OCI-LY7 (cell line): ENCODE data around the gene PRH1. TPM values are rescaled to one million over a fixed set of nuclear protein-coding genes. Genes with fewer than 3 reads are reported as not detected.
A peak's percentile ranks its signal among the peaks of the same experiment; 100 is the strongest.

Source experiments
- BruUV-seq: library from RNA; stranded (reverse); fragments of 400-500 nt; replicated peaks from 2 replicates; lab custom pipeline; 2021; lab: Mats Ljungman, UMichigan
- CTCF ChIA-PET: fragments of 300-600 bp; sonication (Branson Sonifier 250); formaldehyde crosslinking; loops from one replicate; lab custom pipeline; 2022; ENCODE audit warnings: antibody characterized with exemption; ENCODE audit not compliant: unreplicated experiment; lab: Charles Lee
- POLR2A ChIA-PET: fragments of 300-600 bp; sonication (Branson Sonifier 250); formaldehyde crosslinking; loops from one replicate; lab custom pipeline; 2022; ENCODE audit warnings: antibody characterized with exemption; lab: Charles Lee
- DNase-seq: peaks from one replicate; pipeline ENCODE4 v3.0.0-alpha.2; 2015; ENCODE audit warnings: low spot score
- H2AFZ ChIP-seq: fragments of 200-600 bp; sonication (generic), shearing (Covaris generic); 2 replicates; pipeline ENCODE4 v1.6.1; 2014; ENCODE audit warnings: mild to moderate bottlenecking, antibody characterized with exemption, low read length, moderate library complexity
- H3K27ac ChIP-seq: fragments of 200-600 bp; sonication (generic); 2 replicates; pipeline ENCODE4 v1.5.1; 2014; ENCODE audit warnings: mixed run types, low read depth, mild to moderate bottlenecking, moderate library complexity, low read length, inconsistent platforms; ENCODE audit not compliant: poor library complexity, severe bottlenecking
- H3K36me3 ChIP-seq: fragments of 200-600 bp; sonication (generic); 2 replicates; pipeline ENCODE4 v1.6.1; 2014; ENCODE audit warnings: mild to moderate bottlenecking, antibody characterized with exemption, low read length, moderate library complexity, mixed read lengths; ENCODE audit not compliant: insufficient read depth
- H3K4me1 ChIP-seq: fragments of 200-600 bp; sonication (generic); 2 replicates; pipeline ENCODE4 v1.5.1; 2014; ENCODE audit warnings: mild to moderate bottlenecking, low read length; ENCODE audit not compliant: insufficient read depth, poor library complexity, severe bottlenecking
- H3K4me2 ChIP-seq: fragments of 200-600 bp; sonication (generic); 2 replicates; pipeline ENCODE4 v1.6.1; 2014; ENCODE audit warnings: mild to moderate bottlenecking, low read length
- H3K4me3 ChIP-seq: fragments of 200-600 bp; sonication (generic); 2 replicates; pipeline ENCODE4 v1.5.1; 2014; ENCODE audit warnings: mild to moderate bottlenecking, low read depth, low read length; ENCODE audit not compliant: poor library complexity, severe bottlenecking
- H3K79me2 ChIP-seq: fragments of 200-600 bp; sonication (generic); 2 replicates; pipeline ENCODE4 v1.6.1; 2016; ENCODE audit warnings: low read depth, mild to moderate bottlenecking, low read length, moderate library complexity, mixed read lengths; ENCODE audit not compliant: insufficient read depth
- H3K9me2 ChIP-seq: fragments of 200-600 bp; sonication (generic); 2 replicates; pipeline ENCODE4 v1.6.1; 2016; ENCODE audit warnings: mild to moderate bottlenecking, low read length, mixed read lengths; ENCODE audit not compliant: insufficient read depth
- H3K9me3 ChIP-seq: fragments of 200-600 bp; sonication (generic); 2 replicates; pipeline ENCODE4 v1.6.1; 2014; ENCODE audit warnings: mild to moderate bottlenecking, mixed run types, low read length, mixed read lengths
- H4K20me1 ChIP-seq: fragments of 200-600 bp; sonication (generic); 2 replicates; pipeline ENCODE4 v1.6.1; 2014; ENCODE audit warnings: mild to moderate bottlenecking, antibody characterized with exemption, low read length, moderate library complexity, mixed read lengths; ENCODE audit not compliant: insufficient read depth
- CTCF ChIP-seq: fragments of 200-600 bp; sonication (generic); conservative IDR thresholded peaks from 2 replicates; pipeline ENCODE4 v1.5.1; 2014; ENCODE audit warnings: mild to moderate bottlenecking, antibody characterized with exemption, low read length, moderate library complexity, mixed read lengths
- EZH2phosphoT487 ChIP-seq: fragments of 200-600 bp; sonication (generic); IDR thresholded peaks from 2 replicates; pipeline ENCODE4 v1.6.1; 2018; ENCODE audit warnings: low read depth, borderline replicate concordance, mild to moderate bottlenecking, mixed run types, antibody characterized with exemption, low read length, moderate library complexity, mixed read lengths
- intact Hi-C: fragments of 100-400 bp; cut with micrococcal nuclease; formaldehyde crosslinking; loops from one replicate; pipeline ENCODE4 v1.10.0; 2022; ENCODE audit not compliant: unreplicated experiment
- total RNA-seq, 2 experiments: library from RNA; depleted of rRNA in 1 of 2; stranded (reverse); fragments of >200 nt in 1 of 2; shearing (Covaris generic) in 1 of 2; gene quantifications; 2 replicates each; pipeline ENCODE4 v1.2.3, GENCODE V29; 2014 to 2022

The PRH1 gene
- total RNA-seq, 2 experiments from 2014 or later: 22.6 to 41.4 TPM

GRCh38 chr12:10909462-10909861 is 25.4 kb upstream of the PRH1 start, which contains the start of gene TAS2R13:
Gene TAS2R13, minus strand, starts transcription at chr12:10909562. Its CDS starts 264 bp downstream, at chr12:10909298.
- POLR2A ChIA-PET: no interaction called here
- TF ChIP-seq CTCF (no peak), EZH2phosphoT487 (no peak)
- intact Hi-C loops: no loop called here
- H3K27ac ChIP-seq: no peak within 1 kb of the TSS
- H3K4me3 ChIP-seq: no peak within 1 kb of the TSS
- CTCF ChIA-PET: no interaction called here
- H3K4me1 ChIP-seq: no peaks in the 10 kb centered on the region
- no peaks in the 10 kb centered on the region for H3K36me3 ChIP-seq
- no TSS peak for BruUV-seq
- no peaks in the 10 kb centered on the region for H3K79me2 ChIP-seq
- H3K4me2 ChIP-seq: no peak within 1 kb of the TSS
- H2AFZ ChIP-seq: no peak within 1 kb of the TSS
- no peaks in the 10 kb centered on the region for H3K9me3 ChIP-seq
- no peaks in the 10 kb centered on the region for H4K20me1 ChIP-seq
- H3K9me2 ChIP-seq: no peaks in the 10 kb centered on the region
- no peak for DNase-seq

- Histone ChIP-seq H3K79me2 (no peaks in the 10 kb centered on the region), H3K9me2 (no peaks in the 10 kb centered on the region), H3K36me3 (no peaks in the 10 kb centered on the region), H3K4me3 (no peak overlapping the region), H3K9me3 (no peaks in the 10 kb centered on the region), H2AFZ (no peak overlapping the region), H3K4me1 (no peaks in the 10 kb centered on the region), H4K20me1 (no peaks in the 10 kb centered on the region), H3K27ac (no peak overlapping the region), H3K4me2 (no peak overlapping the region)
- intact Hi-C loops: no loop called here
- ChIA-PET POLR2A (no interaction called here), CTCF (no interaction called here)
- TF ChIP-seq CTCF (no peak), EZH2phosphoT487 (no peak)
- no peak for DNase-seq
- no TSS peak for BruUV-seq
Measured at GRCh38 chr12:10904686-10905085, 20.6 kb upstream of the PRH1 start.

GRCh38 chr12:10901427-10901826 is 17.4 kb upstream of the PRH1 start:
- no TSS peak for BruUV-seq
- intact Hi-C loops: no loop called here

More at GRCh38 chr12:10901427-10901826, 17.4 kb upstream of the PRH1 start:
- no peak for DNase-seq
- Histone ChIP-seq H3K9me2 (no peaks in the 10 kb centered on the region), H3K27ac (no peak overlapping the region), H3K4me3 (no peak overlapping the region), H3K4me1 (no peaks in the 10 kb centered on the region), H4K20me1 (no peaks in the 10 kb centered on the region), H3K9me3 (no peaks in the 10 kb centered on the region), H3K36me3 (no peaks in the 10 kb centered on the region), H3K79me2 (no peaks in the 10 kb centered on the region), H2AFZ (no peak overlapping the region), H3K4me2 (no peak overlapping the region)
- CTCF ChIA-PET: no interaction called here
- TF ChIP-seq CTCF: peak; percentile 47
- TF ChIP-seq EZH2phosphoT487: no peak
- POLR2A ChIA-PET: no interaction called here
